HCEC 1CT (cell line): ENCODE results near the gene MPDU1.

Source experiments
- DNase-seq: peaks from one replicate; pipeline ENCODE4 v3.0.0-alpha.2; 2017

The MPDU1 gene

DNA sequence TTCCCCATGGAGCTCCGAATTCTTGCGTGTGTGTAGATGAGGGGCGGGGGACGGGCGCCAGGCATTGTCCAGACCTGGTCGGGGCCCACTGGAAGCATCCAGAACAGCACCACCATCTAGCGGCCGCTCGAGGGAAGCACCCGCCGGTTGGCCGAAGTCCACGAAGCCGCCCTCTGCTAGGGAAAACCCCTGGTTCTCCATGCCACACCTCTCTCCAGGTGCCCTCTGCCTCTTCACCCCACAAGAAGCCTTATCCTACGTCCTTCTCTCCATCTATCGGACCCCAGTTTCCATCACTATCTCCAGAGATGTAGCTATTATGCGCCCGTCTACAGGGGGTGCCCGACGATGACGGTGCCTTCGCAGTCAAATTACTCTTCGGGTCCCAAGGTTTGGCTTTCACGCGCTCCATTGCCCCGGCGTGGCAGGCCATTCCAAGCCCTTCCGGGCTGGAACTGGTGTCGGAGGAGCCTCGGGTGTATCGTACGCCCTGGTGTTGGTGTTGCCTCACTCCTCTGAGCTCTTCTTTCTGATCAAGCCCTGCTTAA, 22.6 kb upstream of the MPDU1 start:
- peak; percentile 74 for DNase-seq

DNA sequence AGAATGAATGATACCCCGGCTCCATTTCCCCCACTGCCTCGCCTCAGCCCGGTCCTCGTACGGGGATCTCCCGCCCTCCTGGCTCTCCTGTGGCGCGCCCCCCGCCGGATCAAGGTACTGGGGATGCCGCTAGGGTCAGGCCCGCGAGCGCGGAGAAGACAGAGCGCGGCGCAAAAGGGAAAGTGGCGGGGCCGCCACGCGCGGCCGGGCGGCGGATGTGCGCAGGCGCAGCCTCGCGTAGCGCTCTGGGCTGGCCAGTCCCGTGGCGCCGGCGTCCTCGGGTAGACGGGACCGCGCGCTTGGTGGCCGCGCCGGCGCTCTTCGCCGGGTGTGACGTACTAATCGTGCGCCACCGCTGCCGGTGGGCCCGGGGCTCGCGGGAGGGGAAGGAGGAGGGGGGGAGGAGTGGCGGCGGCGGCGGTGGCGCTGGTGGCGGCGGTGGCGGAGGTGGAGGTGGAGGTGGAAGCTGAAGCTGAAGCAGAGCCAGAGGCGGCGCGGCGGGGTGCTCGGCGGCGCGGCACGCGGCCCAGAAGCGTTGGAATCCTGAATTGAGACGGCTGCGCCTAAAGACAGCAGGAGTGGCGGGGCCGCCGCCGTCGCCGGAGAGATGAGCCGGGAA, 22.0 kb upstream of the MPDU1 start, which contains the start of gene SENP3:
TSS of gene SENP3 (plus strand) at position 331 of the 619 bp plus-strand sequence. CDS start 1,158 bp downstream, outside the sequence.
- peak; percentile 81 for DNase-seq

DNA sequence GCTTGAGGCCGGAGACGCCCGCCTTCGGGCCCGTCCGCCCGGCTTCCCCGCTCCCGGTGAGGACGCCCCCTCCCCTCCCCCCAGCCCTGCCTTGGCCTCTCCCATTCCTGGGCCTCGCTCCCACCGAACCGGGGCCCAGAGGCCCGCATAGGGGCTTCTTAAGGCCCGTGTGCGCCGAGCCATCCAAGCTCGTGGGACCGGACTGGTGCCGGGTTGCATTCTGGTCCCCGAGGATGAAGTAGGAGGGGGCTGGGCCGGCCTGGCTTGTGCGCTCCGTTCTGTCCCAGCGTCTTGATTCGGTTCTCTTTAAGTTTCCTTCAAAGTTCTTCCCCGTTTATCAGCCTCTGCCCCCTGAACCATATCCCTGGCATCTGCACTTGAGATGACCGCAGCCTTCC, 21.4 kb upstream of the MPDU1 start:
- DNase-seq: no peak

DNA sequence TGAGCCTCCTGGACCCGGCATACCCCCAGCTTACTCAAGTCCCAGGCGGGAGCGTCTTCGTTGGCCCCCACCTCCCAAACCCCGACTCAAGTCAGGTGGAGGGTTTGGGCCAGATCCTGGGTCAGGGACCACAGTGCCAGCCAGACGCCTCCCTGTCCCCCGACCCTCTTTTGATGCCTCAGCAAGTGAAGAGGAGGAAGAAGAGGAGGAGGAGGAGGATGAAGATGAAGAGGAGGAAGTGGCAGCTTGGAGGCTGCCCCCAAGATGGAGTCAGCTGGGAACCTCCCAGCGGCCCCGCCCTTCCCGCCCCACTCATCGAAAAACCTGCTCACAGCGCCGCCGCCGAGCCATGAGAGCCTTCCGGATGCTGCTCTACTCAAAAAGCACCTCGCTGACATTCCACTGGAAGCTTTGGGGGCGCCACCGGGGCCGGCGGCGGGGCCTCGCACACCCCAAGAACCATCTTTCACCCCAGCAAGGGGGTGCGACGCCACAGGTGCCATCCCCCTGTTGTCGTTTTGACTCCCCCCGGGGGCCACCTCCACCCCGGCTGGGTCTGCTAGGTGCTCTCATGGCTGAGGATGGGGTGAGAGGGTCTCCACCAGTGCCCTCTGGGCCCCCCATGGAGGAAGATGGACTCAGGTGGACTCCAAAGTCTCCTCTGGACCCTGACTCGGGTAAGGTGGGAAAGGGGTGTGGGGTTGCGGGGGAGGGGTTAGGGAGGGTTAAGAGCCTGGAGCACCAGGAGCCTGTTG, 20.4 kb upstream of the MPDU1 start:
- DNase-seq: no peak

DNA sequence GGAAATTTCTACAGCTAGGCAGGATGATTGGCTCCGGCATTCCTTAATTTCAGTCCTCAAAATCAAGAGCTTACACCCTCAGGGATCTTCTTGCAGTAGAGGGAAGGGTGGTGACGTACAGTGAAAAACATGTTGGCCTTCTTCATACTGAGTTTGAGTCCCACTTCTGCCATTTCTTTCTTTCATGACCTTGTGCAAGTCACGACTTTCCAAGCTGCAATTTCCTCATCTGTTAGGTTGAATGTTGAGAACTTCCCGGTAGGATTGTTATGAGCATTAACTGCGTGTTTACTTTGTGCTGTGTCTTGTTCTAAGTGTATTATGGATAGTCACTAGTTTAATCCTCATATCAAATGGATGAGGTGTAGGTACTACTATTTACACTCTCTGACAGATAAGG, 14.1 kb upstream of the MPDU1 start:
- no peak for DNase-seq

DNA sequence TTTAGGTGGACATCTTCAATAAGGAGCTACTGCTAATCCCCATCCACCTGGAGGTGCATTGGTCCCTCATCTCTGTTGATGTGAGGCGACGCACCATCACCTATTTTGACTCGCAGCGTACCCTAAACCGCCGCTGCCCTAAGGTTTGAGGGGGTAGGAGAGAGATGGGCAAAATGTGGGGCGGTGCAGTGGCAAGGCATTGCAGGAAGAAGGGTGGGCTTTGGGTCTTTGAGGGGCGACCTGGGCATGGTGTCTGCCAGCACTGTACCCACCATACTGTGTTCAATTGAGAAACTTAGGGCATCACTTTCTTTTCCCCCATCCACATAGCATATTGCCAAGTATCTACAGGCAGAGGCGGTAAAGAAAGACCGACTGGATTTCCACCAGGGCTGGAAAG, 13.3 kb upstream of the MPDU1 start:
- no peak for DNase-seq

DNA sequence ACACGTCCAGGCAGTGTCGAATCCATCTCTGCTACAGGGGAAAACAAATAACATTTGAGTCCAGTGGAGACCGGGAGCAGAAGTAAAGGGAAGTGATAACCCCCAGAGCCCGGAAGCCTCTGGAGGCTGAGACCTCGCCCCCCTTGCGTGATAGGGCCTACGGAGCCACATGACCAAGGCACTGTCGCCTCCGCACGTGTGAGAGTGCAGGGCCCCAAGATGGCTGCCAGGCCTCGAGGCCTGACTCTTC, 11.4 kb upstream of the MPDU1 start:
- no peak for DNase-seq

DNA sequence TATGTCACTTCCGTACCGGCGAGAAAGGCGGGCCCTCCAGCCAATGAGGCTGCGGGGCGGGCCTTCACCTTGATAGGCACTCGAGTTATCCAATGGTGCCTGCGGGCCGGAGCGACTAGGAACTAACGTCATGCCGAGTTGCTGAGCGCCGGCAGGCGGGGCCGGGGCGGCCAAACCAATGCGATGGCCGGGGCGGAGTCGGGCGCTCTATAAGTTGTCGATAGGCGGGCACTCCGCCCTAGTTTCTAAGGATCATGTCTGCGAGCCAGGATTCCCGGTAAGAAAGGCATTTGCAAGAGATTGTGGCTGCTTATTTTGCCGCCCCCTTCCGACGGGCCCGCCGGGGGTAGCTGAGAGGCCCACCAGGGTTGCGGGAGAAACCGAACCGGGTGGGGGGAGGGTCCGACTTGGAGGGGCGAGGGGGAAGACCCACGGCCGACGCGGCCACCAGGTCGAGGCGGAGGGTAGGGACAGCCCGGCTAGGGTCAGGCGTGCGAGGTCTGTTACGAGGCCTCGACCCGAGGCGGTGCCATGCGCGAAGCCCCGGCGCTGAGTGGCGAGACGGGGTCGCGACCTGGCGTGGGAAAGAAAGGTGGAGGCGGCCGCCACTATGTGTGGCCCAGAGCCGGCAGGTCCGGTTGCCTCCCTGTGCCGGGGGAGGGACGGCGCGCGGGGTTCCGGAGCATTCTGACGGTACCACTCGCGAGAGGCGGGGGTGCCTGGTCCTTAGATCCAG, 10.9 kb upstream of the MPDU1 start:
- peak; percentile 97 for DNase-seq

DNA sequence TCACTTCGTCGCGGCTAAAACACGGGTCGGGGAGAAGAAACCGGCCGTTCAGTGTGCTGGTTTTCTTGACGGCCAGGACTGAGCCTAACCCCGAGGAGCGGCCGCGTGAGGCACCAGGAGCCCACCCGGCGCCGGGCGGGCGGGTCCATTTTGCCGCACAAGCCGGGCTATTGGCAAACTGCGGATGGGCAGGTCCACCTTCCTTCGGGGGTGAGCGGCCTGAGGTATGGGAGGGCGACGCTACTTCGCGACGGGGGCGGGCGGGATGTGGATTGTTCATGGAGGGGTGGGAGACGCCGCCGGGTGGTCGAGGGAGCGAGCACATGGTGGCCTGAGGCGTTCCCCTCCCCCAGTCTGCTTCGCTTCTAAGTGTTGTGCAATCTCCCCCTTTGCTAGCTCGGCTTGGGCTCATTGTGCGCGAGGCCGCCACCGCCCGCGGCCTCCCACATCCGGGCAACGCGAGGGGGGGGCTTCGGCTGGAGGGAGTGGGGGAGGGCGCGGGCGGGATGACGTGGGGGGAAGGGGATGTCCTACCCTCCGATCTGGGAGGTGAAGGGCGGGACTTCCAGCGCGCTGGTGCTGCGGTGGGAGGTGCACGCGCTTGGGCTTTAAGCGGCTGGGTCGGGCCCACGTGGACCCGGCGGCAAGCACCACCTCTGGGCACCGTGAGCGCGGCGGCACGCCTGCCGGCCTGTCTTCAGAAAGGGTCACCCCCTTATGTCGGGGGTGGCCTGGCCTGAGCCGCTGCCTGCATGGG, 10.2 kb upstream of the MPDU1 start:
- DNase-seq: peak; percentile 80

DNA sequence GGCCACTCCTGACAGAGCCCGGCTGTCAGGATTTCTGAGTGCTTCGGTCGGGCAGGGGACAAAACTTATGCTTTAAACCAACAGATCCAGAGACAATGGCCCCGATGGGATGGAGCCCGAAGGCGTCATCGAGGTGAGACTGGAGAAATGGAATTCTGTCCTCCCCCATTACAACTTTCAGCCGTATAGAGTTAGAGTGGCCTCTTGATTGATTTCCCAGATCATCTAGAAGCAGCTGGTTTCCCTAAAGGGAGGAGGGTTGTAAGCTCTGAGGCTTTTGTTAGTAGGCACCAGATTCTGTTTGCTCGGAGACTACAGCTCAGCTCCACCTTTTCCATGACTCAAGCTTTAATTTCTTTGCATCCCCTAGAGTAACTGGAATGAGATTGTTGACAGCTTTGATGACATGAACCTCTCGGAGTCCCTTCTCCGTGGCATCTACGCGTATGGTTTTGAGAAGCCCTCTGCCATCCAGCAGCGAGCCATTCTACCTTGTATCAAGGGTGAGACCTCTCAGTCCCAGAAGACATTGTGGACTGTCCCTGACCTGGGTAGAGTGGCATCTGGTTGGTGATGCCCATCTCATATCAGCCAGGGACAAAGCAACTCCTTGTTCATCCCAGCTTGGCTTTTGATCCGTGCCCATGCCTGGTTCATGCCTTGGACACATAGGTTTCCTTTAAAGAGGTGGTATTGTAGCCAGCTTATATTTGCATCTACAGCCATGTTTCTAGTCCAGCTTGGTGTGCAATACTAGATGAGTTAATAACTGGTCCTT, 9.3 kb upstream of the MPDU1 start:
- no peak for DNase-seq

DNA sequence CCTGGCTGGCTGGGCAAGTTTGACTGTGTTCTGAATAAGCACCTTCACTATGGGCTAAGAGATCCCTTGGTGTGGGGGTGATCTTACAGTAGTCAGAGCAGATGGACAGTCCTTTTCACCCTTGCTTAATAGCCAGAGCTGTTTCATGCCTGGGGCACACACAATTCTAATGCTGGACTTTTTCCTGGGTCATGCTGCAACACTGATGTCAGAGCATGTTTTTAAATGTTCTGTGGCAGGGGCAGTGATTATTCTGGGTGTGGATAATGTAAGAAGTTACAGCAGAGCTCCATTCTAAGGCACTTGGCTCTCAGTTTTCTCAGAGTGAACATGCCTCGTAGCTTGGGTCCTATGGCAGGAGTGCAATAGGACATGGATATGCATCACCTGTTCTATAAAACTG, 8.2 kb upstream of the MPDU1 start:
- DNase-seq: no peak

DNA sequence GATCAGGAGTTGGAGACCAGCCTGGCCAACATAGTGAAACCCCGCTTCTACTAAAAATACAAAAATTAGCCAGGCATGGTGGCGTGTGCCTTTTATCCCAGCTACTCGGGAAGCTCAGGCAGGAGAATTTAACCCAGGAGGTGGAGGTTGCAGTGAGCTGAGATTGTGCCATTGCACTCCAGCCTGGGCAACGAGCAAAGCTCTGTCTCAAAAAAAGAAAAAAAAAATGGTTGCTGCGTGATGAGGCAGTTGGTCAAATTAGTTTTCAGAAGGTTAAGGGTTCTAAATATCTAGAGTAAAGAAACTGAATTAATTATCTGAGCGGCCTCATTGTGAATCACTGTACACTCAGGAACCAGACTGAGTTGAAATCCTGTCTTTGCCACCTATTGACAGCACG, 7.7 kb upstream of the MPDU1 start:
- no peak for DNase-seq

DNA sequence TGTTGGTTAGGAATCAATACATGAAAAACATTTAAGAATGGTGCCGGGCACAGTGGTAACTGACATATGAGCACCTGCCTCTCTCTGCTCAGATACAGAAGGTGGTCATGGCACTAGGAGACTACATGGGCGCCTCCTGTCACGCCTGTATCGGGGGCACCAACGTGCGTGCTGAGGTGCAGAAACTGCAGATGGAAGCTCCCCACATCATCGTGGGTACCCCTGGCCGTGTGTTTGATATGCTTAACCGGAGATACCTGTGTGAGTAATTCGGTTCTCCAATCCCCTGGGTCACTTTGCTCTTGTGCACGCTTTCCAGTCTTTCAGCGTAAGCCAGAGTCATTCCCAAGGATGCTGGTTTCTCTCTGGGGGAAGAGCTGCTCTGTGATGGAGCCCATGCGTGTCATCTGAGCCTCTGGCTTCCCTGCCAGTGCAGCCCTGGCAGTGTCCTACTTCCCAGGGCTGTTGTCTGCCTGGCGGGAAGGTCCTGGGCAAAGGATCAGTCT, 7.2 kb upstream of the MPDU1 start:
- no peak for DNase-seq

DNA sequence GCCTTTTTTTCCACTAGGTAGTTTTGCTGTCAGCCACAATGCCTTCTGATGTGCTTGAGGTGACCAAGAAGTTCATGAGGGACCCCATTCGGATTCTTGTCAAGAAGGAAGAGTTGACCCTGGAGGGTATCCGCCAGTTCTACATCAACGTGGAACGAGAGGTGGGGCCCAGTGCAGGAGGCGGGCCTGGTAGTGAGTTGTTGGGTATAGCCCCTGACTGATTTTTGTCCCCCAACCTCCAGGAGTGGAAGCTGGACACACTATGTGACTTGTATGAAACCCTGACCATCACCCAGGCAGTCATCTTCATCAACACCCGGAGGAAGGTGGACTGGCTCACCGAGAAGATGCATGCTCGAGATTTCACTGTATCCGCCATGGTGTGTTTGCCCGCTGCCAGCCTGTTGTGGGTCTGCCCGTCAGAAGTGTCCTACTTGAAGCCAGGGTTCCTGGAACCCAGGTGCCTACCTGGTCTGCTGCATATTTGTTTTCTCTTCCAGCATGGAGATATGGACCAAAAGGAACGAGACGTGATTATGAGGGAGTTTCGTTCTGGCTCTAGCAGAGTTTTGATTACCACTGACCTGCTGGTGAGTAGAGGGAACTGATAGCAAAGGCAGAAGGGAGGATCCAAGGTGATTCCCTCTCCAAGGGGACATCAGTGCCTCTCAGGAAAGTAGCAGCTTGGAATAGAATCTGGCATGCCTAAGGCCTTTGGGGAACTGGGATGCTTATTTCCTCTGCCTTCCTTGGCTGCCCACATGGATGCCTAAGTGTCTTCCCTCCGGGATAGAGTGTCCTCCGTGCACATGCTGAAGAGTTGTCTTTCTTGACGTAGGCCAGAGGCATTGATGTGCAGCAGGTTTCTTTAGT, 6.1 kb upstream of the MPDU1 start:
- DNase-seq: no peak

DNA sequence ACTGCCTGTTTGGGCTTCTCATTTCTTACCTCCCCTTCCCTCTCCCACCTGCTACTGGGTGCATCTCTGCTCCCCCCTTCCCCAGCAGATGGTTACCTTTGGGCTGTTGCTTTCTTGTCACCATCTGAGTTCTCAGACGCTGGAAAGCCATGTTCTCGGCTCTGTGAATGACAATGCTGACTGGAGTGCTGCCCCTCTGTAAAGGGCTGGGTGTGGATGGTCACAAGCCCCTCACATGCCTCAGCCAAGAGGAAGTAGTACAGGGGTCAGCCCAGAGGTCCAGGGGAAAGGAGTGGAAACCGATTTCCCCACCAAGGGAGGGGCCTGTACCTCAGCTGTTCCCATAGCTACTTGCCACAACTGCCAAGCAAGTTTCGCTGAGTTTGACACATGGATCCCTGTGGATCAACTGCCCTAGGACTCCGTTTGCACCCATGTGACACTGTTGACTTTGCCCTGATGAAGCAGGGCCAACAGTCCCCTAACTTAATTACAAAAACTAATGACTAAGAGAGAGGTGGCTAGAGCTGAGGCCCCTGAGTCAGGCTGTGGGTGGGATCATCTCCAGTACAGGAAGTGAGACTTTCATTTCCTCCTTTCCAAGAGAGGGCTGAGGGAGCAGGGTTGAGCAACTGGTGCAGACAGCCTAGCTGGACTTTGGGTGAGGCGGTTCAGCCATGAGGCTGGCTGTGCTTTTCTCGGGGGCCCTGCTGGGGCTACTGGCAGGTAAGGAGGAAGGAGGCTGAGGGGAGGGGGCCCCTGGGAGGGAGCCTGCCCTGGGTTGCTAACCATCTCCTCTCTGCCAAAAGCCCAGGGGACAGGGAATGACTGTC, 4.4 kb upstream of the MPDU1 start, which contains the start of gene CD68:
TSS of gene CD68 (plus strand) at position 638 of the 833 bp plus-strand sequence. CDS start at position 678, 40 bp downstream.
- DNase-seq: peak; percentile 95

DNA sequence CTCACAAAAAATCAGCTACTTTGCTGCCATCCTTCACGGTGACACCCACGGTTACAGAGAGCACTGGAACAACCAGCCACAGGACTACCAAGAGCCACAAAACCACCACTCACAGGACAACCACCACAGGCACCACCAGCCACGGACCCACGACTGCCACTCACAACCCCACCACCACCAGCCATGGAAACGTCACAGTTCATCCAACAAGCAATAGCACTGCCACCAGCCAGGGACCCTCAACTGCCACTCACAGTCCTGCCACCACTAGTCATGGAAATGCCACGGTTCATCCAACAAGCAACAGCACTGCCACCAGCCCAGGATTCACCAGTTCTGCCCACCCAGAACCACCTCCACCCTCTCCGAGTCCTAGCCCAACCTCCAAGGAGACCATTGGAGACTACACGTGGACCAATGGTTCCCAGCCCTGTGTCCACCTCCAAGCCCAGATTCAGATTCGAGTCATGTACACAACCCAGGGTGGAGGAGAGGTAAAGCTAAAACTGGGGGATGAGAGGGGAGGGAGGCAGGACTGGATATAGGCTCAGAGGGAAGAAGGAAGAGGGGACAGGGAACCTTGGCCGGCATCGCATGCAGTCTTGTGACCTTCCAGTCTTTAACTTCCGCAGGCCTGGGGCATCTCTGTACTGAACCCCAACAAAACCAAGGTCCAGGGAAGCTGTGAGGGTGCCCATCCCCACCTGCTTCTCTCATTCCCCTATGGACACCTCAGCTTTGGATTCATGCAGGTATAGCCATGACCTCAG, 3.6 kb upstream of the MPDU1 start:
- DNase-seq: no peak

DNA sequence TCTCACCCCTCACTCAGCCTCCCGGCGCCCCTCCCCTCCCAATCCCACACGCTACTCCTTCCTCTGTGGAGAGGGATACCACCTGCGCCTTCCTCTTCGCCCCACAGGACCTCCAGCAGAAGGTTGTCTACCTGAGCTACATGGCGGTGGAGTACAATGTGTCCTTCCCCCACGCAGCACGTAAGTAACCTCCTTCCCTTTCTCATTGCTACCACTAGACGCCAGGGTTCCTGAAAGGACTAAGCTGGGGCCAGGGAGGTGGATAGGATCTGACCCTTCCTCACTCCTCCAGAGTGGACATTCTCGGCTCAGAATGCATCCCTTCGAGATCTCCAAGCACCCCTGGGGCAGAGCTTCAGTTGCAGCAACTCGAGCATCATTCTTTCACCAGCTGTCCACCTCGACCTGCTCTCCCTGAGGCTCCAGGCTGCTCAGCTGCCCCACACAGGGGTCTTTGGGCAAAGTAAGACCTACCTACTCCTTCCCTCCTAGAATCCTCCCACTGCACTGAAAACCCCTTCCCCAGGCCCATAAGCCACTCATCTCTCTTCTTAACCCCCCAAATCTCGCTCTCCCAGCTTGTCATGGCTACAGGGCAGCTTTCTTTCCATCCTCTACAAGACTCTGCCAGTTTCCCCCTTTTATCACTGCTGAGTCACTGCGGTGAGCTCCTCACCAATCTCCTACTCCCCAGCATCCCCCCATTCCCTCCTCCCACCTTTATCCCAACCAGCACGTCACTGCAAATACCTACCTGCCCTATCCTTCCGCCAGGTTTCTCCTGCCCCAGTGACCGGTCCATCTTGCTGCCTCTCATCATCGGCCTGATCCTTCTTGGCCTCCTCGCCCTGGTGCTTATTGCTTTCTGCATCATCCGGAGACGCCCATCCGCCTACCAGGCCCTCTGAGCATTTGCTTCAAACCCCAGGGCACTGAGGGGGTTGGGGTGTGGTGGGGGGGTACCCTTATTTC, 2.8 kb upstream of the MPDU1 start:
- no peak for DNase-seq
